Keratinocyte (primary cell): ENCODE results near the gene CCR5AS.
A peak's percentile ranks its signal among the peaks of the same experiment; 100 is the strongest.

Experiments
- CTCF ChIP-seq, 3 experiments: IDR thresholded peaks in 1 of 3; conservative IDR thresholded peaks in 1 of 3; optimal IDR thresholded peaks in 1 of 3; 2 replicates in 2 of 3; 3 replicates in 1 of 3; pipeline versions ENCODE3 to v1.5.1; 2011; ENCODE audit warnings: low read length in 3 of 3, mild to moderate bottlenecking in 3 of 3, moderate library complexity in 2 of 3, control low read depth in 1 of 3, inconsistent platforms in 1 of 3; ENCODE audit not compliant: insufficient read depth in 2 of 3; ENCODE audit errors: extremely low read depth in 1 of 3
- EZH2 ChIP-seq: IDR thresholded peaks from one replicate; pipeline ENCODE4 v1.6.1; 2012; ENCODE audit warnings: inconsistent platforms, mild to moderate bottlenecking, low read length, moderate library complexity

DNA sequence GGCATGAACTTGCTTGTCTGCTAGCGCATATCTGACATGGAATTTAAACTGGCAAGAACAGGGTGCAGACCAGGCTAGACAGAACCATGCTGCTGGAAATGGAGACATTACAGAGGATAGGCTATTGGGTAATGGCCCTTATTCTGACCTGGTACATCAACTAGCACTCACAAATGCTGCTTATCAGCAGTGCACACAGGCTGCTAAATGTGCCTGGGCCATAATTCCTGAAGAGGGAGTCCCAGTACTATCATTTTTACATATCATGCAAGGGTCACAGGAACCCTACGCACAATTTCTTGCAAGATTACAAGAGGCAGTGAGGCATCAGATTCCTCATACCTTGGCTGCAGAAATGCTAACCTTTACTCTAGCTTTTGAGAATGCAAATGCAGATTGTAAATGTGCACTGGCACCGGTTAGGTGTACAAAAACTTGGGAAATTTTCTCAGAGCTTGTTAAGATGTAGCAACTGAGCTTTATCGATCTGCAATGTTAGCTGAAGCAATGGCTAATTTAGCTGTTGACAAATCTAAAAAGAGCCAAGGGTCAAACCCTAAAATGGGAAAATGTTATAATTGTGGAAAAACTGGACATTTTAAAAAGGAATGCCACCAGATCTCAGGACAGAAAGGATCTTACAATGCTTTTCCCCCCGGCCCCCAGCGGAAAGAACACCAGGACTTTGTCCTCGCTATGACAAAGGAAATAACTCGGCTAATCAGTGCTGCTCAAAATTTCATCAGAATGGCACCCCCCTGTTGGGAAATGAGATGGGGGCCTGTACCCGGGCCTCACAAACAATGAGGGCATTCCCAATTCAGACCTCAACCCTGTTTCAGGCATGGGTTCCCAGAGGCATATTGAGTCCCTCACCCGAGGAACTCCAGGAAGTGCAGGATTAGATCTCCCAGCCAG lies 21.3 kb upstream of the CCR5AS start:
- TF ChIP-seq CTCF (optimal IDR thresholded peaks at IDR 0.05 in 1 of 3, IDR thresholded peaks at IDR 0.05 in 1 of 3, conservative IDR thresholded peaks at IDR 0.05 in 1 of 3; ENCODE audit: extremely low read depth in 1 of 3, insufficient read depth in 2 of 3, low read length in 3 of 3) (peak in 1 of 3 experiments; percentile 38), EZH2 (no peak)
